SU-DHL-6 (cell line): ENCODE data around the gene OR51B6.

Experiments used
- CTCF ChIP-seq: fragments of 200-600 bp; sonication (generic); IDR thresholded peaks from one replicate; pipeline ENCODE4 v1.5.1; 2017; ENCODE audit warnings: antibody characterized with exemption, mild to moderate bottlenecking, low read length, moderate library complexity; ENCODE audit not compliant: insufficient read depth, poor library complexity, severe bottlenecking
- EZH2phosphoT487 ChIP-seq: fragments of 200-600 bp; sonication (generic), shearing (Covaris generic); conservative IDR thresholded peaks from 2 replicates; pipeline ENCODE4 v1.6.1; 2018; ENCODE audit warnings: mild to moderate bottlenecking, antibody characterized with exemption, low read length, moderate library complexity, mixed read lengths

- no peak for TF ChIP-seq CTCF
- no peak for TF ChIP-seq EZH2phosphoT487
Observed at GRCh38 chr11:5384335-5384734, 33.0 kb downstream of the OR51B6 start.
